OCI-LY3 (cell line): ENCODE data around the gene NCF1.
"Not testable (repeated sequence)": the region's sequence is repeated elsewhere in the genome, so short reads cannot be mapped to it uniquely, and the experiment has no call there.

Source experiments
- H2AFZ ChIP-seq: fragments of 200-600, 300-600 bp; shearing (Covaris generic); 2 replicates; pipeline ENCODE4 v1.6.0; 2014; ENCODE audit warnings: antibody characterized with exemption, low read depth, low read length
- H3K27ac ChIP-seq: fragments of 200-600, 300-600 bp; sonication (generic); 2 replicates; pipeline ENCODE4 v1.5.1; 2014; ENCODE audit warnings: mild to moderate bottlenecking, low read length, moderate library complexity, mixed read lengths
- H3K27me3 ChIP-seq: fragments of 200-600, 300-600 bp; sonication (generic); 2 replicates; pipeline ENCODE4 v1.6.1; 2014; ENCODE audit warnings: low read depth, low read length, mixed read lengths
- H3K36me3 ChIP-seq: fragments of 200-600, 300-600 bp; sonication (generic); replicated peaks from 2 replicates; pipeline ENCODE3; 2014; ENCODE audit warnings: low read depth, low read length, mixed read lengths
- H3K4me1 ChIP-seq: fragments of 300-600, 200-600 bp; sonication (generic); 2 replicates; pipeline ENCODE4 v1.6.1; 2014; ENCODE audit warnings: low read length, mixed read lengths
- H3K4me2 ChIP-seq: fragments of 200-600, 300-600 bp; sonication (generic); 2 replicates; pipeline ENCODE4 v1.6.1; 2014; ENCODE audit warnings: low read length, mixed read lengths
- H3K4me3 ChIP-seq: fragments of 300-600, 200-600 bp; sonication (generic); 2 replicates; pipeline ENCODE4 v1.5.1; 2014; ENCODE audit warnings: antibody characterized with exemption, mild to moderate bottlenecking, low read length, moderate library complexity
- H3K79me2 ChIP-seq: fragments of 300-600, 200-600 bp; shearing (Covaris generic); 2 replicates; pipeline ENCODE4 v1.6.1; 2014; ENCODE audit warnings: mild to moderate bottlenecking, low read length, mixed read lengths
- H3K9ac ChIP-seq: fragments of 300-600, 200-600 bp; shearing (Covaris generic); 2 replicates; pipeline ENCODE4 v1.6.0; 2014; ENCODE audit warnings: mild to moderate bottlenecking, low read length, moderate library complexity
- H3K9me3 ChIP-seq: fragments of 200-600, 300-600 bp; shearing (Covaris generic); 2 replicates; pipeline ENCODE4 v1.6.1; 2014; ENCODE audit warnings: low read length, mixed read lengths; ENCODE audit not compliant: insufficient read depth
- H4K20me1 ChIP-seq: fragments of 200-600, 300-600 bp; sonication (generic); 2 replicates; pipeline ENCODE4 v1.6.1; 2016; ENCODE audit warnings: low read length, mixed read lengths; ENCODE audit not compliant: insufficient read depth
- CTCF ChIP-seq: fragments of 200-600, 300-600 bp; sonication (generic); IDR thresholded peaks from 2 replicates; pipeline ENCODE4 v1.5.1; 2014; ENCODE audit warnings: antibody characterized with exemption, low read length, low read depth
- EZH2phosphoT487 ChIP-seq: fragments of 200-600 bp; shearing (Covaris generic); IDR thresholded peaks from 2 replicates; pipeline ENCODE4 v1.6.1; 2018; ENCODE audit warnings: antibody characterized with exemption, mixed run types, low read depth

The NCF1 gene

GRCh38 chr7:74773760-74774750 lies at the start of gene NCF1:
TSS of gene NCF1 (plus strand) at chr7:74774011. CDS start at chr7:74774032, 21 bp downstream.
- not testable (repeated sequence) for H3K9ac ChIP-seq, H3K79me2 ChIP-seq, H3K4me2 ChIP-seq, H3K9me3 ChIP-seq, H3K27me3 ChIP-seq, H2AFZ ChIP-seq, H3K27ac ChIP-seq, H3K4me1 ChIP-seq, H3K4me3 ChIP-seq, H3K36me3 ChIP-seq, H4K20me1 ChIP-seq

DNA sequence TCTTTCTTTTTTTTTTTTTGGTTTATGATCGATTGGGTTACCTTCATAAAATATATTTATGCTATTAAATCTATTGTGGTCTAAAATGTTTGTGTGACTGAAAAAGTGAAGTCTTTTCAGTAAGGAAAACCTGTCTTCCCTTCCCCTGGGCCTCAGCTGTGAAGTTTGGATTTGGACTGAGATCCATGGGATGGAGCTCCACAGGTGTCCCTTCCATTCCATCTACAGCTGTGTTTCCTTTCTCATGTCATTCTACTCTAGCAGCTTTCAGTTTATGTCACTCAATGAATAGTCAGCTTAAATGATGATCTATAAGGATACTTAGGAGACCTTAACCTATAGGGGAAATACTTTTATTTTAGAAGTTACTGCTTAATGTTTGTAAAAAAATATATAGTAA lies 48.0 kb upstream of the NCF1 start:
- no peak for TF ChIP-seq EZH2phosphoT487
- no peak for TF ChIP-seq CTCF
- H3K79me2 ChIP-seq, result peaks cover 3% of the 10 kb centered on the region; the same call in 1 of the 2 replicates
- no peak overlapping the region for H3K9ac ChIP-seq
- no peak overlapping the region for H2AFZ ChIP-seq
- no peaks in the 10 kb centered on the region for H4K20me1 ChIP-seq
- H3K4me1 ChIP-seq, result no peaks in the 10 kb centered on the region
- no peak overlapping the region for H3K4me3 ChIP-seq
- no peak overlapping the region for H3K4me2 ChIP-seq
- H3K27ac ChIP-seq, result no peak overlapping the region
- no peaks in the 10 kb centered on the region for H3K9me3 ChIP-seq
- H3K36me3 ChIP-seq, result peaks cover 13% of the 10 kb centered on the region
- no peaks in the 10 kb centered on the region for H3K27me3 ChIP-seq

DNA sequence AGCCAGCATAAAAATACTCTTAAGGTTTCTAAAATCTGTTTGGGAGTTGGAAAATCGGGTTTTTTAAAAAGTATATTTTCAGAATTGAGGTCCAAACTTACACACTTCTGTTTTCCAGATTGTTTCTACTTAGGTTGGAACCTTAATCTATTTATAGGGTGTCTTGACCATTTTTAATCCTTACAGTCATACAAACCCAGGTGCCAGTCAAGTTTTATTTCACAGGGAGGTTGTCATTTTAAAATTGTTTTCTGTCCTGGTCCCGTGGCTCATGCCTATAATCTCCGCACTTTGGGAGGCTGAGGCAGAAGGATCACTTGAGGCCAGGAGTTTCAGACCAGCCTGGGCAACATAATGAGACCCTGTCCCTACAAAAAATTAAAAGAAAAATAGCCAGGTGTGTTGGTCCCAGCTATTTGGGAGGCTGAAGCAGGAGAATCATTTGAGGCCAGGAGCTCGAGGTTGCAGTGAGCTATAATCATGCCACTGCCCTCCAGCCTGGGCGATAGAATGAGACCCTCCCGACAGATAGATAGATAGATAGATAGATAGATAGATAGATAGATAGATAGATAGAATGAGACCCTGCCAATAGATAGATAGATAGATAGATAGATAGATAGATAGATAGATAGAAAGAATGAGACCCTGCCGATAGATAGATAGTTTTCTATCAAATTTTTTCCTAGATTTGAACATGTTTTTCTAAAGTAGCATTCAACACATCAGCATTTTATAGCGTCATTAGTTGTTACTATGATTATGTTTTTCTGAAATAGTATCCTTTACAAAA lies 47.3 kb upstream of the NCF1 start:
- no peak overlapping the region for H3K4me2 ChIP-seq
- no peaks in the 10 kb centered on the region for H3K9me3 ChIP-seq
- no peak overlapping the region for H3K9ac ChIP-seq
- H2AFZ ChIP-seq, result no peak overlapping the region
- no peaks in the 10 kb centered on the region for H3K27me3 ChIP-seq
- peaks cover 3% of the 10 kb centered on the region; the same call in 1 of the 2 replicates for H3K79me2 ChIP-seq
- H3K4me1 ChIP-seq, result no peaks in the 10 kb centered on the region
- H4K20me1 ChIP-seq, result no peaks in the 10 kb centered on the region
- TF ChIP-seq EZH2phosphoT487 (no peak), CTCF (no peak)
- no peak overlapping the region for H3K4me3 ChIP-seq
- H3K27ac ChIP-seq, result no peak overlapping the region
- H3K36me3 ChIP-seq, result peaks cover 13% of the 10 kb centered on the region

DNA sequence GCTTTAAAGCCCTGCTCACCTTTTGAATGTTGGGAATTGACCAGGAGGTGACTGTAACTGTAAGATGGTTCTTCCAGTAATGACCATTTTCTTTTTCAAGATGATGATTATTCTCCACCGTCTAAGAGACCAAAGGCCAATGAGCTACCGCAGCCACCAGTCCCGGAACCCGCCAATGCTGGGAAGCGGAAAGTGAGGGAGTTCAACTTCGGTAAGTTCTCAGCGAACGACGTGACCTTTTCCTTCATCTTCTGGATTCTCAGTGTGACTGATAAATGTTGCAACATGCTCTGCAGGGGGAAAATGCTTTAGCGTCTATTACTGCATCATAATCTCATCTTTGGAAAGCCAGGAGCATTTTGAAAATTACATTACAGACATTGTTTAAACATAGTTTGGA lies 45.1 kb upstream of the NCF1 start:
- H3K4me1 ChIP-seq, H3K36me3 ChIP-seq, H3K4me3 ChIP-seq, H3K27me3 ChIP-seq, H3K4me2 ChIP-seq, H3K27ac ChIP-seq, H3K9me3 ChIP-seq, H4K20me1 ChIP-seq, H3K9ac ChIP-seq, H3K79me2 ChIP-seq, H2AFZ ChIP-seq: not testable (repeated sequence)

- H2AFZ ChIP-seq, H3K9ac ChIP-seq, H4K20me1 ChIP-seq, H3K27me3 ChIP-seq, H3K36me3 ChIP-seq, H3K4me1 ChIP-seq, H3K79me2 ChIP-seq, H3K4me3 ChIP-seq, H3K4me2 ChIP-seq, H3K9me3 ChIP-seq, H3K27ac ChIP-seq: not testable (repeated sequence)
Observed at GRCh38 chr7:74730186-74730585, 43.6 kb upstream of the NCF1 start.

DNA sequence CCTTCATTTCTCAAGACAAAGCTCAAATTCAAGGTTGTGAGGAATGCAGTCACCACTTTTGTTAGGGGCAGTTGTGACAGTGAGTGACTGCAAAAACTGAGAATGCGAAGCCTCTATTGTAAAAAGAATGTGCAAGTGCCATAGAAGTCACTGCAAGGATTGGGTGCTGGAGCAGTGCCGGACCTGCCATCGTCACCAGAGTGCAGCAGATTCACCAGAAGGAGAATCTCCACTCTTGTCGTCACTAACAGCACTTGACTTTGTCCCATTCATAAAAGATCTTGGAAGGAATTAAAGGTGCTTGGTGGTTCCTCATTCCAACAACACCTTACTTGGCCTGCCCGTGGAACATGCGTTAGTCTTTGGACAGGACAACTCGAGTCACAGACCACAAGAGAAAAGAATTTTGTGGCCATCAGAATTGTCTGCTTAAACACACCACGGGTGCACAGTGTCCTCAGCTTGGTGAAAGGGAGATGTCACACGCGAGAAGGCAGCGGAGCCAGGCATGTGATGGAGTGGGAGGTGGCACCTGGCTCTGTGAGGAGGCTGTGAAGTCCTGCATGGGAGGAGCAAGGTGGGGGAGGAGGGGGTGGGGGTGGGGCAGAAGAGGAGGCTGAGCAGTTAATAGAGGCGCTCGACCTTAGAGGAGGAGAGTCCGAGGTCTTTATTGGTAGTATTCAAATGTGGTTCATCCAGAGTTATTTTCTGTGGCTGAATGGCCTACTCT lies 33.7 kb upstream of the NCF1 start:
- not testable (repeated sequence) for H3K4me2 ChIP-seq, H3K9ac ChIP-seq, H3K4me3 ChIP-seq, H3K4me1 ChIP-seq, H3K9me3 ChIP-seq, H3K36me3 ChIP-seq, H4K20me1 ChIP-seq, H3K27ac ChIP-seq, H3K79me2 ChIP-seq, H3K27me3 ChIP-seq, H2AFZ ChIP-seq

GRCh38 chr7:74743936-74744557 lies 29.8 kb upstream of the NCF1 start:
- H3K79me2 ChIP-seq, H3K27me3 ChIP-seq, H3K9ac ChIP-seq, H2AFZ ChIP-seq, H3K4me2 ChIP-seq, H3K36me3 ChIP-seq, H4K20me1 ChIP-seq, H3K4me3 ChIP-seq, H3K4me1 ChIP-seq, H3K27ac ChIP-seq, H3K9me3 ChIP-seq: not testable (repeated sequence)
